Peyer's patch (tissue), 4 donors: ENCODE data around the gene LRBA. TPM values are rescaled to one million over a fixed set of nuclear protein-coding genes. Genes with fewer than 3 reads are reported as not detected.

Experiments
- DNase-seq, 3 donors: peaks; one replicate each; pipeline ENCODE4 v3.0.0-alpha.2; 2017 to 2019
- H3K27ac ChIP-seq, 4 donors: fragments of 200-600 bp; sonication (generic); one replicate each; pipeline ENCODE4 v1.5.1; 2016 to 2019
- H3K27me3 ChIP-seq, 2 donors: fragments of 200-600 bp; sonication (generic); one replicate each; pipeline ENCODE4 v1.5.1; 2019
- H3K36me3 ChIP-seq, 3 donors: fragments of 200-600 bp; sonication (generic); one replicate each; pipeline ENCODE4 v1.5.1; 2016 to 2019
- H3K4me1 ChIP-seq, 4 donors: fragments of 200-600 bp; sonication (generic); one replicate each; pipeline ENCODE4 v1.5.1; 2016 to 2019
- H3K4me3 ChIP-seq, 4 donors: fragments of 200-600 bp; sonication (generic); 1 replicate in 3 of 4; 2 replicates in 1 of 4; pipeline ENCODE4 v1.5.1; 2016 to 2019; ENCODE audit warnings: mild to moderate bottlenecking in 1 of 4
- H3K9me3 ChIP-seq, 4 donors: fragments of 200-600 bp; sonication (generic); one replicate each; pipeline ENCODE4 v1.5.1; 2016 to 2019; ENCODE audit warnings: mild to moderate bottlenecking in 1 of 4
- POLR2A ChIP-seq, 2 donors: fragments of 450-650 bp; IDR thresholded peaks; one replicate each; pipeline ENCODE4 v1.5.1; 2017; ENCODE audit warnings: antibody characterized with exemption in 2 of 2, mild to moderate bottlenecking in 2 of 2, moderate library complexity in 2 of 2
- total RNA-seq, 4 donors: library from RNA; depleted of rRNA; stranded (reverse); fragments of >200 nt; gene quantifications; one replicate each; pipeline ENCODE4 v1.1.0, GENCODE V29; 2016
- TF ChIP-seq, protein P1 (sequence below), 6 experiments: fragments of 450-650 bp in 4 of 6; fragments of 200-600 bp in 2 of 6; sonication (generic) in 1 of 6; IDR thresholded peaks; one replicate each; pipeline ENCODE4 v1.5.1; 2017 to 2019; ENCODE audit warnings: antibody characterized with exemption in 6 of 6, mild to moderate bottlenecking in 3 of 6, moderate library complexity in 1 of 6

Gene LRBA
- total RNA-seq, 4 donors from 2014 or later, result 71.5 to 120 (median 91.7) TPM

DNA sequence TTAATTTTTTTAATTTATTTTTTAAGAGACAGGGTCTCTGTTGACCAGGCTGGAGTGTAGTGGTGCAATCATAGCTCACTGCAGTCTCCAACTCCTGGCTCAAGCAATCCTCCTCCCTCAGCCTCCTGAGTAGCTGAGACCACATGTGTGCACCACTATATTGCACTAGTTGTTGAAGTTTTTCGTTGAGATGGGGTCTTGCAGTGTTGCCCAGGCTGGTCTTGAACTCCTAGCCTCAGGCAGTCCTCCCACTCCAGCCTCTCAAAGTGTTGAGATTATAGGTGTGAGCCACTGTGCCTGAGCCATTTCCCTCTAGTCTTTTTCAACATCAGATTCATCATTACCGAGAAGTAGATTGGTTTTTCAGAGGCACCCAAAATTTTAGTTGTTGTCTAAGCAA, 771.2 kb downstream of the LRBA start:
- DNase-seq, result no peak
- no peaks in the 10 kb centered on the region for H3K36me3 ChIP-seq
- H3K4me3 ChIP-seq, result no peak overlapping the region
- no peaks in the 10 kb centered on the region for H3K27me3 ChIP-seq
- H3K9me3 ChIP-seq, result no peaks in the 10 kb centered on the region
- no peaks in the 10 kb centered on the region for H3K4me1 ChIP-seq
- TF ChIP-seq, protein P1, sequence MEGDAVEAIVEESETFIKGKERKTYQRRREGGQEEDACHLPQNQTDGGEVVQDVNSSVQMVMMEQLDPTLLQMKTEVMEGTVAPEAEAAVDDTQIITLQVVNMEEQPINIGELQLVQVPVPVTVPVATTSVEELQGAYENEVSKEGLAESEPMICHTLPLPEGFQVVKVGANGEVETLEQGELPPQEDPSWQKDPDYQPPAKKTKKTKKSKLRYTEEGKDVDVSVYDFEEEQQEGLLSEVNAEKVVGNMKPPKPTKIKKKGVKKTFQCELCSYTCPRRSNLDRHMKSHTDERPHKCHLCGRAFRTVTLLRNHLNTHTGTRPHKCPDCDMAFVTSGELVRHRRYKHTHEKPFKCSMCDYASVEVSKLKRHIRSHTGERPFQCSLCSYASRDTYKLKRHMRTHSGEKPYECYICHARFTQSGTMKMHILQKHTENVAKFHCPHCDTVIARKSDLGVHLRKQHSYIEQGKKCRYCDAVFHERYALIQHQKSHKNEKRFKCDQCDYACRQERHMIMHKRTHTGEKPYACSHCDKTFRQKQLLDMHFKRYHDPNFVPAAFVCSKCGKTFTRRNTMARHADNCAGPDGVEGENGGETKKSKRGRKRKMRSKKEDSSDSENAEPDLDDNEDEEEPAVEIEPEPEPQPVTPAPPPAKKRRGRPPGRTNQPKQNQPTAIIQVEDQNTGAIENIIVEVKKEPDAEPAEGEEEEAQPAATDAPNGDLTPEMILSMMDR (IDR thresholded peaks at IDR 0.05), result no peak
- no peak for TF ChIP-seq POLR2A (IDR thresholded peaks at IDR 0.05)
- no peak overlapping the region for H3K27ac ChIP-seq

GRCh38 chr4:150242820-150243458, 772.1 kb downstream of the LRBA start:
- Histone ChIP-seq H3K9me3 (no peaks in the 10 kb centered on the region), H3K4me1 (no peaks in the 10 kb centered on the region), H3K27me3 (no peaks in the 10 kb centered on the region), H3K27ac (no peak overlapping the region), H3K4me3 (no peak overlapping the region), H3K36me3 (no peaks in the 10 kb centered on the region)
- no peak for DNase-seq
- TF ChIP-seq, protein P1 (IDR thresholded peaks at IDR 0.05), result peak; percentile 49 to 72 (median 66)
- no peak for TF ChIP-seq POLR2A (IDR thresholded peaks at IDR 0.05)

DNA sequence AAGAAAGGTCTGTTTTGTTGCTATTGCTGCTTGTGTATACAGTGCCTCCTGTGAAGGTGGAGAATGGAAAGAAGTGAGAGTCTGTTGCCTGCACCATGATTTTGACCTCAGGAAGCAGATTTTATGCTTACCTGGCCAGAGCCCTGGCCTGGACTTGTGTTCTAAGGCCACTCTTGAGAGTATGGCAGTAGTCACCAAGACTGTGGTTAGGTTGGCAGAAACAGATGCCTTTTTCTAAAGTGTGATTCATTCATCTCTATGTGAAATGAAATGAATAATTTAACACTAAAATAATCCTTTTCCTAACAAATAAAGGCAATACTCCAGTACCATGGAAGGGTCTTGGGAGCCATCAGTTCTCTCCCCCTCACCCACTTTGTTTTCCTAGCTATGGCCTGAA, 775.1 kb downstream of the LRBA start:
- TF ChIP-seq, protein P1 (IDR thresholded peaks at IDR 0.05), result no peak
- TF ChIP-seq POLR2A (IDR thresholded peaks at IDR 0.05), result no peak
- no peak overlapping the region for H3K4me3 ChIP-seq
- H3K36me3 ChIP-seq, result no peaks in the 10 kb centered on the region
- H3K27ac ChIP-seq, result no peak overlapping the region
- H3K9me3 ChIP-seq, result no peaks in the 10 kb centered on the region
- H3K27me3 ChIP-seq, result no peaks in the 10 kb centered on the region
- DNase-seq, result no peak
- no peaks in the 10 kb centered on the region for H3K4me1 ChIP-seq

GRCh38 chr4:150238591-150238990, 776.5 kb downstream of the LRBA start:
- H3K27ac ChIP-seq, result no peak overlapping the region
- no peaks in the 10 kb centered on the region for H3K4me1 ChIP-seq
- no peak for DNase-seq
- no peak for TF ChIP-seq POLR2A (IDR thresholded peaks at IDR 0.05)
- TF ChIP-seq, protein P1 (IDR thresholded peaks at IDR 0.05), result no peak
- no peak overlapping the region for H3K4me3 ChIP-seq
- no peaks in the 10 kb centered on the region for H3K9me3 ChIP-seq
- no peaks in the 10 kb centered on the region for H3K27me3 ChIP-seq
- H3K36me3 ChIP-seq, result no peaks in the 10 kb centered on the region

DNA sequence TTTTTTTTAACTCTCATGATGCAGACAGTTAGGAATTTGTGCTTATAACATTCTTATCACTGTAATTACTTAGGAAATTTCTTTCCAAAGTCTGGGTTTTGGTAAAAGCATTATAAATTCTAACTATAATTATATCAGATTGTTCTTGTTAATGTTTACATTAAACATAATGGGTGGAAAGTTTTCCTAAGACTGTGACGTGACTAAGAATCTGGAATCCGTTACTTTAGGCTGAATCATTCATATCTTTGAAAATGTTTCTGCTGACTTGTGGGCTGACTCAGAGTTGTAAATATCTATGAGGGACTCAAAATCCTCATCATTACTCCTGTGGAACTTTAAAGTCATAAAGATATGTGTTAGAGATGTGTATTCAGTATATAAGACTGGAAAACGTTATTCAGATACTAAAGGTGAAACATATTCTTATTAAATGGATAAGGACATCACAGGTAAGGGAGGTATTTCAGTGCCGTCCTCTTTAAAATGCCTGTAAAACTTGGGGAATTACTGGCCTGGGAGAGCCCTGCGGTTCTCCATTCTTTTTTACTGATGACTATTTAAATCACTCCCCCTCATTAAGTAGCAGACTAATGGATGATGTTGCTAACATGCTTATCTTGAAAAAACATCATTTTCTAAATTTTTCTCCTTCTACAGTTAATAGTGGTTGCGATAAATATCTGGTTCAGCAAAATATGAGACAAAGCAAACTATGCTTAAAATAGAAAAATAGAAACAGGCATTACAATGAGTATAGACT, 777.8 kb downstream of the LRBA start:
- no peaks in the 10 kb centered on the region for H3K27me3 ChIP-seq
- H3K4me1 ChIP-seq, result no peaks in the 10 kb centered on the region
- peak overlapping the region in 1 of 4 donors; percentile 68 for H3K27ac ChIP-seq
- no peaks in the 10 kb centered on the region for H3K9me3 ChIP-seq
- DNase-seq, result no peak
- H3K4me3 ChIP-seq, result no peak overlapping the region
- TF ChIP-seq POLR2A (IDR thresholded peaks at IDR 0.05), result no peak
- TF ChIP-seq, protein P1 (IDR thresholded peaks at IDR 0.05), result no peak
- H3K36me3 ChIP-seq, result no peaks in the 10 kb centered on the region
